Right renal pelvis (tissue), 4 donors: Measurements from ENCODE around the gene ADRA2A. TPM values are rescaled to one million over a fixed set of nuclear protein-coding genes. Genes with fewer than 3 reads are reported as not detected.

Source experiments
- DNase-seq, 4 donors: peaks; one replicate each; pipeline ENCODE4 v3.0.0-alpha.2; 2013; ENCODE audit warnings: low read depth in 4 of 4, low spot score in 3 of 4, missing footprints in 1 of 4
- polyA plus RNA-seq, 4 donors: library from polyadenylated mRNA; unstranded; fragments of 120-200 nt; gene quantifications; one replicate each; pipeline ENCODE4 v1.2.1, GENCODE V29; 2013; ENCODE audit not compliant: insufficient read length in 4 of 4

ADRA2A gene
- polyA plus RNA-seq, 4 donors, result 2.4 to 4.5 (median 3.7) TPM

GRCh38 chr10:111109501-111110242 is 32.8 kb downstream of the ADRA2A start:
- no peak for DNase-seq

DNA sequence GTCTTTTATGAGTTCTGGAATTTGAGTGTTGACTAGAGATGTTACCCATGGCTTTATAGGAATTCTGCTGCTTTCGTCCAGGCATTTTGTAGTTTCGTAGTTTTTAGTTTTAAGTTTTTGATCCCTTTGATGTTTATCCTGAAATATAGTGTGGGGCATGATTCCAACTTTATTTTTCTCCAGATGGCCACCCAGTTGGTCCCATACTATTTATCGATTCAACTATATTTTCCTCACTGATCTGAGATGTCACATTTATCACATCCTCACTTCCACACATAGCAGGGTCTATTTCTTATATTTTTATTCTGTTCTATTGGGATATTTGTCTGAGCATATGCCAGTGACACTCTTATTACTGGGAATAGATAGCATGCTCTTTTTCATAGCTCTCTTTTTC is 33.9 kb downstream of the ADRA2A start:
- no peak for DNase-seq

DNA sequence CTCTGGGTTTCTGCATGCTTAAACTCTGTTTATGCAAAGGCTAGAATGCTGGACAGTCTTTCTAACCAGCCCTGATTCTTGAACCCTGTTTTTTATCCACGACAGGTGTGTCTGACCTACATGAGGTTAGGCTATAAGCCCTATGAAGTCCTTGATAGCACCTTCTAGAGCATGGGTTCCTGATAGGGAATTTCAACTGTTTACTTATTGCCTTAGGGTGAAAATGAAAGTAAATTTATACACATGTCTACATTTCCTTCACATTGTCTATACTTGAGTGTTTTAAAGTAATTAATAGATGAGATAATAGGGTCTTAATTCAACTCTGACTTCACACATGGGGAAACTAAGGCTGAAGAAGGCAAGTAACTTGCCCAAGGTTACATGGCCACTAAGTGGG is 35.5 kb downstream of the ADRA2A start:
- no peak for DNase-seq

- DNase-seq, result no peak
These were observed 36.6 kb downstream of the ADRA2A start for GRCh38 chr10:111113238-111113960.

- no peak for DNase-seq
These were observed 37.3 kb downstream of the ADRA2A start for GRCh38 chr10:111113961-111114757.

DNA sequence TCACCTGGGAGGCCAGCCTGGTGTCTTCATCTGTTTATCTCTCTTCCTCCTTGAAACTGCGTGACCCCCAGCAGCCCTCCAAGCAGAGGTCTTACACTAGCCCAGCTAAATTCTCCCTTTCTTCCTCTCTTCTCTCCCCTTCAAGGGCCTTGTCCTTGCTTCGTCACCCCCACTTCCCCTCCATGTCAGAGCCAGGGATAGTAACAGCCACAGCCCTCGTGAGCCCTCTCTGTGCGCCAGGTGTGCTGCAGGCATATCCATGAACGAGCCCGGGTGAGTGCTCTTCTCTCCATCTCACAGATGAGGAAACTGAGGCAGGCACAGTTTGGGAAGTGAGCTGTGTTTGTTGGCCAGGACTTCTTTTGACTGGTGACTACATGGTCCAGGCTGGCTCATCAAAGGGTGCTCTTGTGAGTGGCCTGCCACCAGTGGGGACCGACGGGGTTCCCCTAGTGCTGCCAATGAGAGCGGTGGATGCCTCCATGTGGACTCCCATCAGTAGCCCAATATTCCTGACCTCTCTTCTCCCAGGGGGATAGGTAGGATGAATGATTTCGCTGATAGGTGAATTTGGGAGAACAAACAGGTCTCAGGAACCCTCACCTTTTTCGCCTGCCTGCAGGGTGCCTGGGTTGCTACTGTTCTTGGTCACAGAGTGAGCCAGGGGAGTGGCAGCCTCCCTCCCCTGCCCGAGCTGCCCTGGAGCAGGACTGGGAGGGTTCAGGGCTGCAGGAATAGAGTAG is 38.1 kb downstream of the ADRA2A start:
- no peak for DNase-seq

- DNase-seq, result no peak
These were observed 39.4 kb downstream of the ADRA2A start for GRCh38 chr10:111116211-111116610.

DNA sequence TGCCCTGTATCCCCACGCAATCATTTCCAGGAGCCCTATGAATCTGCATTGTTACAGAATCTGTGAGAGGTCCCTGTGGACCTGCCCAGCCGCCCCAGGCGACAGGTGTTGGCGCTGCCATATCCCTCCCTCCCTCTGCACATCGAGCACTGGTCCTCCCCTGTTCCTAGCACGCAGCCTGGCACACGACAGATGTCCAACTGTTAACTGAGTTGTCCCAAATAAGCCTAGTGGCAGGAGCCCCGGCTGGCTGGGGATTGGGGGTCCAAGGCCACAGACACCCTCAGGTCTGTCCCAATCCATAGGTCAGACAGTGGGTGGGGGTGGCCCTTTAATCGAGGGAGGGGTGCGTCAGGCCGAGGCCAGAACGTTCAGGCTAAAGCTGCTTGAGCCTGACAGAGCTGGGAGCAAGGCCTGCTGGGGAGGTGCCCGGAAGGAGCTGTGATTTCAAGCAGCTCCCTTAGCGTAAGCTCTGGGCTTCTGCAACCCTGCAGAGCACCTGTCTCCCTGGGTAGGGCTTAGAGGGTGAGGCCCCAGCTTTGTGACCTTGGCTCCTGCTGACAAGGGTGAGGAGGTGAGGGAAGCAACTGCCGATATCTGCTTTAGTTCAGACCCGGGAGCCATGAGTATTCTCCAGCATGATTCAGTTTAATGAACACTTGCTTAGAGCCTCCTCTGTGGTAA is 40.1 kb downstream of the ADRA2A start:
- DNase-seq, result no peak

GRCh38 chr10:111117528-111118277 is 40.9 kb downstream of the ADRA2A start:
- no peak for DNase-seq

DNA sequence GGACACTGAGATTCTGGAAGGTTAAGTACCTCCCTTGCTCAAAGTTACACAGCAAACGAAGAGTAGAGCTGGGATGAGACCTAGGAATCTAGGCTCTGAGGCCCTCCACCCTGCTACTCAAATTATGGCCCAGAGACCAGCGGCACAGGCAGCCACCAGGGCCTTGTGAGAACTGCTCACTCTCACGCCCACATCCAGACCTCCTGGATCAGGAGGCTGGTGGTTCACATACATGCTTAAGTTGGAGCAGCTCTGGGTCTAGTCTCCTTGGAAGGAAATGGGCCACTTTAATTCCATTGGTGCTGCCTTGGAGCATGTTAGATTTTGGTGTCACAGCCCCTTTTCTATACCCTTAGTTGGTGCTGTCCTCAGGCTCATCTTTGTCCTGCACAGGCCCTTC is 41.9 kb downstream of the ADRA2A start:
- DNase-seq, result no peak

DNA sequence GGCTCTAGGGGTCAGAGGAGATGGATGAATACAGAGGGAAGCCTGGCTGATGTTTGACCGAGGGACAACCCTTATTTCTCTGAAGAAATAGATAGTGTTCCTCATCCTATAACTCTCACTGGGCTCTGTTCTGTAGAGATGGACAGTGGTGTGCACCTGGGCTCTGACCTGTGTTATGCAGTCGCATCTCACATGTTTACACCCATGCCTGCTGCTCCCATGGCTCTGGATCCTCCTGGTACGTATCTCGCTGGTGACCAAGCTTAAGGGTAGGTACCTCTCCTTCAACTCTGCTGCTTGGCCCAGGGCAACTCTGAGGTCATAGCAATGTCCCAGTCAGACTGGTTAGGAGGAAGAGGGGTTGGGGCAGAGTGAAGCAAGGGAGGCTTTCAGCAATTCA is 42.8 kb downstream of the ADRA2A start:
- DNase-seq, result no peak

DNA sequence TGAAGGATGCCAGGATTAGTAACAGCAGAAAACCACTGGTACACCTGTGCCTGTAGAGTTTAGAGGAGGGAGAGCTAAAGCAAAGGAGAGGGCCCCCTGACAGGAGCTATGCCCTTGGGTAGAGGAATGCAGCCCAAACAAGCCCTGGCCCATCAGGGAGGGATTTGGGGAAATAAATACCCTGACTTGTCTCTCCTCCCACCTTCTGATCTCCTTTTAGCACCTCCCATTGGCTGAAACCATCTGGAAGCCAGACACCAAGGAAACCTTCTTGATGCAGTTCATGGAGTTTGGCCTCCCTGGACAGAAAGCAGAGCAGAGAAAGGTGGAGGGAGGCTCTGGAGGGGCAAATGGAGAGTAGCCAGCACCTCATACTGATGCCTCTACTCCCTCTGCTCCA is 45.3 kb downstream of the ADRA2A start:
- DNase-seq, result no peak

GRCh38 chr10:111123883-111124282 is 47.1 kb downstream of the ADRA2A start:
- DNase-seq, result no peak

DNA sequence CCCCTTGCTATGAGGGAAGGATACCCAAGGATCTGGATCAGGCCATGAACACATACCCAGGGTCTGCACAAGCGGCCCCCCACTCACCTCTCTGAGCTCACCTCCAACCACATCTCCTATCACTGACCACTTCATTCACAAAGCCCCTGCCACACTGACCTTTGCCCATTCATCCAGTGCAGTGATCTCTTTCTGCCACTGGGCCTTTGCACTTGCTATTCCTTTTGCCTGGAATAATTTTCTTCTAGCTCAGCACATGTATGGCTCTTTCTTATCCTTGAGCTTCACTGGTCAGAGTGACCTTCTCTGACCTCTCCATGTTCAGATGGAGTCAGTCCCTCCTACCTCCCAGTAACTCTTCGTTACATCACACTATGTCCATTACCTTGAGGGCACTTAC is 48.3 kb downstream of the ADRA2A start:
- no peak for DNase-seq

- DNase-seq, result no peak
These were observed 49.2 kb downstream of the ADRA2A start for GRCh38 chr10:111126077-111126476.

DNA sequence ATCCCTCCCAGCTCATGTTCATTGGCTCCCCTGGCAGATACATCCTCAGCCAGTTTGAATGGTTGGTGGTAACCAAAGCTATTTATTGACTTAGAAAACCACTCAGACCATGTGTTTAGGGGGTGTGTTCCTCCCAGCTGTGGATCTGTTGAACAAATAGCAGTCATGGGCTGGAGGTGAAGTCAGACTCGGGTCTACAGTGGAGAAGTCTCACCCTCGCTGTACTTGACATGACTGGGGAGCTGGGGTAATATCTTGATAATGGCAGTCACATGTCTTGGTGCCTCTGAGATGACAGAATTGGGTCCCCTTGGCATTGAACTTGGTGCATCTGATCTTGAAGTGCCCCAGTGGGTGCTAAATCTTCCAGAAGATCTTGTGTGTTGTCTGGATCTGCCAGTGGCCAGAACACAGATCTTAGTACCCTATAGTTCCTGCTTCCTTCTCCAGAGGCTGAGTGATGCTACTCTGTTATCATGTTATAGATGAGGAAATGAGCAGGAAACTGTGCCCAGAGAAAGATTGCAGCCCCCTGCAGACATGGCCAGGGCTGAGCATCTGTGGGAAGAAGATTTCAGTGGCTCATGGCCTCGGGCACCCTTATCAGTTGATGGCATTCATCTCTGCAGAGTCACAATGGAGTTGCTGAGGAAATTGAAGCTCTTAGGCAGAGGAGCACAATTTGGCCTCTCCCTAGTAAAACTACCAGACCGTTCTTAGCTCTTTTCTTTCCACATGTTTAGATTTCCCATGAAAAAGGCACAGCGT is 50.4 kb downstream of the ADRA2A start:
- no peak for DNase-seq

- DNase-seq, result no peak
These were observed 51.7 kb downstream of the ADRA2A start for GRCh38 chr10:111128331-111129180.

GRCh38 chr10:111129363-111129762 is 52.5 kb downstream of the ADRA2A start:
- no peak for DNase-seq
